NCI-H2196 (cell line): ENCODE data around the gene ADARB1.

Experiments used
- DNase-seq: peaks from one replicate; lab custom pipeline; 2025; ENCODE audit not compliant: unreplicated experiment; lab: John Stamatoyannopoulos, UW

The ADARB1 gene

GRCh38 chr21:45147473-45148315 is 73.3 kb downstream of the ADARB1 start:
- no peak for DNase-seq

DNA sequence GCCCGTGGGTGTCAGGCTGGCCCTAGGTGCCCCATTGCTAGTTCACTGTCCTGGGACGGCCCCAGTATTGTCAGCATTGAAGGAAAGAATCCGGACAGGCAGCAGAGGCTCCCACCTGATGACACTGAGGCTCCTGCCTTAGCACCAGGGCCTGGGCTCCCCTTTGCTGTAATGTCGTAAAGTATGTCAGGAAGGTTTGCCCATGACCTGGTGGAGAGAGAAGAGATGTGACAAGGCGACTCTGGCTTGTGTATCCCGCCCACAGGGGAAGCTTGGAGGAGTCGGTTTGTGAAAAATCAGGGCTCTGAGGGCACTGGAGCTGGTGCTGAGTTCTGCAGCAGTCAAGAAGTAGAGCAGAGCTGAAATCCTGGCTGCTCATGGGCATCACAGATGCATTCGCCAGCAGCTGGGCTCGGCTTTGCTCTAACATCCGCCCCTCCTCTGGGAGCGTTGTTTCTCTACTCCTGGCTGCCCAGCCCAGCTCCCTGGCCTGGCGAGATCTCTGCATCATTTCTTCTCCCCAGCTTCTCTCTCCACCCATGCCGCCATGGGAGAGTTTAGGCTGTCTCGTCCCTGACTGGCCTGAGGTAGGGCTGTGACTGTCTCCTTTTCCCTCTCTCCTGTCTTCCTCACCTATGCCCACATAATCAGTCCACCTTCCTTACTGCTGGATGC is 74.1 kb downstream of the ADARB1 start:
- no peak for DNase-seq

GRCh38 chr21:45149021-45149420 is 74.6 kb downstream of the ADARB1 start:
- DNase-seq = no peak

- no peak for DNase-seq
These were observed 76.3 kb downstream of the ADARB1 start for GRCh38 chr21:45150638-45151131.

GRCh38 chr21:45151445-45152160 is 77.2 kb downstream of the ADARB1 start:
- no peak for DNase-seq

DNA sequence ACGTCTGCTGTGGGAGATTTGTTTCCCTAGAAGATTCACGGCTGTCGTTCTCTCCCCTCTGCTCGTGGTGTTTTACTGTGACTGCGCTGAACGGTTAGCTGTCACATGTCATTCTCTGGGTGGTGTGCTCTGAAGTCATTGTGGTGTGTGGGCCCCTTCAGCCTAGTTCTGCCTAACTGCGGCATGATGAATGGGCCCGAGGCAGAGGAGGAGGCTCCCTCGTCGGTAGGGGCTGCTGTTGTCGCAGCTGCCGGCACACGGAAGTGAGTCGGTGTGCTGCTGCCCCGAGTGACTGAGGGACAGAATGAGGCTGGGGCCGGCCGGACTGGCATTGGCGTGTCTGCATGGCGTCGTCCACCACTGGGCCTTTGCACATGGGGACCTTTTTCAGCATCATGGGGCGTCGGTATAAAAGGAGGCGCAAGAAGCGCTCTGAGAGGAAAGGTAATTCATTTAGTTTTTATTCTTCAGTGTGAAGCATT is 77.9 kb downstream of the ADARB1 start:
- no peak for DNase-seq

DNA sequence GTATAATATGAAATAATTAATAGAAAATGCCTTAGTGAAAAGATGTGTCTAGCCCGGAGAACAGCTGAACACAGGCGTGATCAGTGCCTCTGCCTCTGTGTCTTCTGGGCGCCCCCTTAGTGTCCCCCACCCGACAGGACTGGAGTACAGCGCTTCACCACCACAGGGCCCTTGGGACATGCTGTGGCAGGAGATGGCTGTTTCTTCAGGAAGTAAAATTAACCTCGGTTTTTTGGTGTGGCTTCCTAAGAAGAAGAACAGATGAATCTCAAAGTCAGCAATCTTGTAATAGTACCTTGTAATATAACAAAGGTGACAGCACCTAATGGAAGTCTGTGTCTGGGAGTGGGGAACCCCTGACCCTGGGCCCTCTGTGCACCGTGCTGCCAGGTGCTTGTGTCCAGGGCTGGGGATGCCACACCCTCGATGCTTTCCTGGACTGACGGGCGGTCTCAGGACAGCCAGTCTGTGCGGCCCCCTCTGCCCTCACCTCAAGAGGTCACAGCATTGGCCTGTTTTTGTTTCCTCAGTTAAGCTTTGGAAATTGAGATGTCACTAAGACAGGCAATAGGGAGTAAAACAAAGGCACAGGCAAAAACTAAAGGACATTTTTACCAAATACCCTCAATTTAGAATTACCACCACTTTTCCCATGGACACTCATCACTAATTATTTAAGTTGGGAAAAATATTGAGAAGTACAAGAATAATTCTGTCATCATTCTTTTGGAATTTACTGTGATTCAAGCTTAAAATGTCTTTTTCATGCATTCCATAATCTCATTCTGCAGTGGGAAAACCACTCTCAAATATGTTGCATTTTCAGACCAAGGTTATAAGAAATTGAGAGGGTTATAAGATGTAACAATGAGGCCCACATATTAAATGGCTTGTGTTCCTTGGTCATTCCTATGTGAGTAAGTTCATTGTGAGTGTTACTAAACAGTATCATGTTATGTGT is 79.3 kb downstream of the ADARB1 start:
- DNase-seq = no peak

- DNase-seq = peak; percentile 40
These were observed 80.4 kb downstream of the ADARB1 start for GRCh38 chr21:45154511-45155508.

- DNase-seq = no peak
These were observed 81.5 kb downstream of the ADARB1 start for GRCh38 chr21:45155910-45156309.

- no peak for DNase-seq
These were observed 82.1 kb downstream of the ADARB1 start for GRCh38 chr21:45156459-45156858.

GRCh38 chr21:45157932-45158331 is 83.6 kb downstream of the ADARB1 start:
- DNase-seq = no peak

DNA sequence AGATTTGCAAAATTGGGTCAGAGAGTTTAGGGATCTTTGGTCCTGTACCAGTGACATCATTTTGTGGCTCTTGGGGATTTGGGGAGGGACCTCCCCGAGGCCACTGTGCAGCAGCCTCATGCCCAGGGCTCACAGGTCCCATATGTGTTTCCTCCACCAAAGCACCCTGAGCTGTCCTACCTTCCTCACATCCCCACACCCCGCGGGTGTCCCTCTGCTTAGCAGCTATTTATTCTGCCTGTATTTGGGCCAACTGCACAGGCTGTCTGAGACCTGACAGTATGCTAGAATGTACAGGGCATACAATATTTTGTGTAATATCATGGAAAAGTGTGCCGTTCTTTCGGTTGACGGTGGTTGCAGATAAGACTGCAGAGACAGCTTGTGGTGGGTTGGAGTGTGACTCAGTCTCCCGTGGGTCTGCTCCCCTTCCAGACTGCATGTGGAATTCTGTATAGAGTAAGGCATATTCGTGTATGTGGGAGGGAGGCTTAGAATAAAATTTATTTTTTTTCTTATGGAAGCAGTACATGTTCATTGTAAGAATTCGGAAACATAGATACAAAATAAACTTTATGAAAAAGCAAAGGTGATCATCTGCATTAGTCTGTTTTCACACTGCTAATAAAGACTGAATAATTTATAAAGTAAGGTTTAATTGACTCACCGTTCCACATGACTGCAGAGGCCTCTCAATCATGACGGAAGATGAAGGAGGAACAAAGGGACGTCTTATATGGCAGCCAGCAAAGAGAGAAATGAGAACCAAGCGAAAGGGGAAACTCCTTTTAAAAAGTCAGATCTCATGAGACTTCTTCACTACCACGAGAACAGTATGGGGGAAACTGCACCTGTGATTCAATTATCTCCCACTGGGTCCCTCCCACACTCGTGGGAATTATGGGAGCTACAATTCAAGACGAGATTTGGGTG is 84.4 kb downstream of the ADARB1 start:
- no peak for DNase-seq

GRCh38 chr21:45160198-45160597 is 85.8 kb downstream of the ADARB1 start:
- DNase-seq = no peak

- no peak for DNase-seq
These were observed 86.9 kb downstream of the ADARB1 start for GRCh38 chr21:45161038-45161945.

GRCh38 chr21:45162115-45162514 is 87.7 kb downstream of the ADARB1 start:
- DNase-seq = no peak

DNA sequence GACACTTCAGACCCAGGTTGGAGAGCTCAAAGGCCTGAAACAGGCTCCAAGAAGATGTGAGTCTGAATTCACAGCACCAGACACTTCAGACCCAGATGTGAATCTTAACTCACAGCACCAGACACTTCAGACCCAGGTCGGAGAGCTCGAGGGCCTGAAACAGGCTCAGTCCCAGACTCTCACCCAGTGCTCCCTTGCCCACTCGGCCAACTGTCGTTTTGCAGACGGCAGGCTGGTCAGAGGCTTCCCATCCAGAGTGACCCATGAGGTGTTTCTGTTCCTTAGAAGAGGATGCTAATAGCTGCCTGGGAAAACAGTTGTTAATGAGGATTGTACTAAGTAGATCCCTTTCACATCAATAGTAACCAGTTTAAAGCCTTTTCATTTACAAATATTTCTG is 88.4 kb downstream of the ADARB1 start:
- no peak for DNase-seq
